Stomach smooth muscle (tissue), 2 donors: Measurements from ENCODE around the gene SPOCK1.

Experiments used
- H3K27ac ChIP-seq: one replicate; pipeline ENCODE4 v1.7.0; 2013; ENCODE audit warnings: mild to moderate bottlenecking, low read length, inconsistent platforms
- H3K27me3 ChIP-seq, 2 donors: one replicate each; pipeline ENCODE4 v1.7.0; 2013; ENCODE audit warnings: low read length in 2 of 2; ENCODE audit not compliant: insufficient read depth in 2 of 2, control insufficient read depth in 1 of 2
- H3K36me3 ChIP-seq, 2 donors: one replicate each; pipeline ENCODE4 v1.7.0; 2013; ENCODE audit warnings: low read length in 2 of 2; ENCODE audit not compliant: control insufficient read depth in 2 of 2, insufficient read depth in 2 of 2
- H3K4me1 ChIP-seq: one replicate; pipeline ENCODE4 v1.7.0; 2013; ENCODE audit warnings: low read length; ENCODE audit not compliant: control insufficient read depth, insufficient read depth
- H3K4me3 ChIP-seq, 2 donors: one replicate each; pipeline ENCODE4 v1.7.0; 2013; ENCODE audit warnings: low read length in 2 of 2
- H3K9ac ChIP-seq, 2 donors: one replicate each; pipeline ENCODE4 v1.7.0; 2013; ENCODE audit warnings: low read length in 2 of 2, mild to moderate bottlenecking in 1 of 2
- H3K9me3 ChIP-seq, 2 donors: one replicate each; pipeline ENCODE4 v1.7.0; 2013; ENCODE audit warnings: low read length in 2 of 2; ENCODE audit not compliant: control insufficient read depth in 2 of 2
- donor health status: healthy.
- donor health status: Pancreatic carcinoma.

SPOCK1 gene

DNA sequence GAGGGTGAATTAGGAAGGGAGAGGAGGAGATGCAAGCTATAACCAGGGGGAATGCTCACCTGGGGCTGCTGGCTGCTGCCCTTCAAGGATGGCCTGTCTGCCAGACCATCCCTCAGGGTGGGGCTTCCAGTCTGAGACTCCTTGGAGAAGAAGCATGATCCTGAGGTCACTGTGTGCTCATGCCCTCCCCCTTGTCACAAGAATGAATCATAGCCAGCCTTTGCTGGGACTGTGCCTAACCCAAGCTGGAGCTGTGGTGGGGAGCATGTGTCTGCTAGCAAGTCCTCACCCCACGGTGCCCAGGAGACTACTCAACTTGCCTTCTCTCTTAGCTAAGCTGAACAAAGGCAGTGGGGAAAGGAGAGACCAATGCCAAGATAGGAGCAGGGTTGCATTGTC is 463.6 kb downstream of the SPOCK1 start:
- Histone ChIP-seq H3K9me3 (no peaks in the 10 kb centered on the region), H3K27ac (no peak overlapping the region), H3K4me1 (no peaks in the 10 kb centered on the region), H3K9ac (no peak overlapping the region), H3K4me3 (no peak overlapping the region), H3K36me3 (no peaks in the 10 kb centered on the region), H3K27me3 (no peaks in the 10 kb centered on the region)

DNA sequence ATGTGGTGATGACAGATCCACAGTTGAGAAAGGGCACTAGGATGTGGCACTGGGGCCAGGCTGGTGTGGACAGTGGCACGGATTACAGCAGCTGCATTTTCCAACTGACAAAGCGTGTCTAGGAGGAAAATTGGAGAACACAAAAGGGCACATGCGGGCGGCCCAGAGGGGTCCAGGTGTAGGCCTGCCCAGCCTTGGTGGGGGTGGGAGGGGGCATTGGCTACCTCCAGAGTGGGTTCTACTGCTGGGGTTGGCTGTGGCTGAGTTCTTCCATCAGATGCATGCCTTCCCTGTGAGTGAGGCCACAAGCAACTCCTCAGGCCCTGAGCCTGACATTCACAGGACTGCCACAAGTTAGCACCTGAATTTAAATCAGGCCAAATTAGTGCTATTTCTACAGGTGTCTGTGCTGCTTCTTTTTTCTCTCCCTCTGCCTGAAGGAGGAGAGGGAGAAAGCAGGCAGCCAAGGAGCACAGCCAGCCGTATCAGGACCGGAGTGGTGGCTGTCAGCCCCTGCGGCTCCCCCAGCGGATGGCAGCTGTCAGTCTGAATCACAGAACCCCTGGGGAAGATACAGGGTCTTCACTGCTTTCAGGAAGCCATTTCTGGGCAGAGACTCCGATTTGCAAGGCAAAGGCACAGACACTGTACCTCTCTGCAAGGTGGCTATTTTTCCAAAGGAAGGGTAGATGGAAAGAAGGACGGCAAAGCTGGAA is 464.2 kb downstream of the SPOCK1 start:
- Histone ChIP-seq H3K9ac (no peak overlapping the region), H3K9me3 (no peaks in the 10 kb centered on the region), H3K4me1 (no peaks in the 10 kb centered on the region), H3K27ac (no peak overlapping the region), H3K27me3 (no peaks in the 10 kb centered on the region), H3K4me3 (no peak overlapping the region), H3K36me3 (no peaks in the 10 kb centered on the region)

DNA sequence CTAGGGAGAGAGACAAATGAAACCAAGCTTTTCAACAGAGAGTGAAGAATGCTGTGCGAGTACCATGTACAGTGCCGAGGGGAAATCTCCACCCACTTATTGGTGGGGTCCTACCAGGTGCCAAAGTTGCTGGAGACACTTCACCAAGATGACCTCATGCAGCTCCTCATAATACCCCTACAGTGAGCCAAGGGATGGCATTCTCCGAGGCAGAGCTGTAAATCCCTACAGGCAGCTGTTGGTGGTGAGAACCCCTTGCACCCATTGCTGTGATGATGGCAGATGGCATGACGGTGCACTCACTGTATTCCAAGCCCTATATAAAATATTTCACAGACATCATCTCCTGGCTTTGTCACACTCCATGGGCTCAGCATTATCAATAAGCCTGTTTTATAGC is 464.9 kb downstream of the SPOCK1 start:
- H3K27ac ChIP-seq: no peak overlapping the region
- no peaks in the 10 kb centered on the region for H3K4me1 ChIP-seq
- no peaks in the 10 kb centered on the region for H3K27me3 ChIP-seq
- no peaks in the 10 kb centered on the region for H3K9me3 ChIP-seq
- no peaks in the 10 kb centered on the region for H3K36me3 ChIP-seq
- H3K4me3 ChIP-seq: no peak overlapping the region
- no peak overlapping the region for H3K9ac ChIP-seq

DNA sequence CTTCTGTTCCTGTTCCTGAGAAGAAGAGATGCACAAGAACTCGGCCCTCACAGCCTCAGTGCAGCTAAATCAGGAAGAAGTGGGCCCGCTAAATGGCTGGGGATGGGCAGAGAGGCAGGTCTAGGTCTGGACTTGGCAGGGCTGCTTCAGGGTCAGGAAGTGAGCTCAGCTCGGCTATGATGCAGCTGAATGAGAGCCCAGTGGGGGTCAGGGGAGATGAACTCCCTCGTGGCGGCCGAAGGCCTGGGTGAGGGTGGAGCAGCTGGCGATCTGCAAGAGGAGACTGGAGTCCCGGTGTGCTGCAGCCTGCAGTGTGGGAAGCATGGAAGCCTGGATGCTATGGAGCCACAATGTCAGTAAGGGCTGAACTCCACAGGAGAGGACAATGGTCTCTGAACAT is 466.2 kb downstream of the SPOCK1 start:
- Histone ChIP-seq H3K36me3 (no peaks in the 10 kb centered on the region), H3K27me3 (no peaks in the 10 kb centered on the region), H3K9me3 (no peaks in the 10 kb centered on the region), H3K27ac (no peak overlapping the region), H3K9ac (no peak overlapping the region), H3K4me3 (no peak overlapping the region), H3K4me1 (no peaks in the 10 kb centered on the region)

DNA sequence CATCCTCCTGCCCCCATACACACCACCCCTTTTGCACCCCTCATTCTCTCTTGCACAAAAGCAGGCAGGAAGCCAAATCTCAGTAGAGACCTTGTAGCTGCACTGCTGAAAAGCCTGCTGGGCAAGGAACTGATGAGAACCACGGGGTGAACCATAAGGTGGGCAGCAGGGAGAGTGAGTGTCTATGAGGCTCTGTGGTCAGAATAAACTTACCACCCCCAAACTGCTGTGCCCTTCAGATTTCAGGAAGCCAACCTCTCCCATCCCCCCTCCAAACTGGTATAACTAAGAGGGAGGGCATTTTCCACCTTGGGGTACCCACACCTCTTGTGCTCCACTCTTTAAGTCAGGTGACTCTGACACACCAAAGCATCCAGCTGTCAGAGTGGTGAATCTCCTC is 471.4 kb downstream of the SPOCK1 start:
- Histone ChIP-seq H3K27ac (no peak overlapping the region), H3K4me3 (no peak overlapping the region), H3K27me3 (no peaks in the 10 kb centered on the region), H3K9me3 (no peaks in the 10 kb centered on the region), H3K4me1 (no peaks in the 10 kb centered on the region), H3K36me3 (no peaks in the 10 kb centered on the region), H3K9ac (no peak overlapping the region)

DNA sequence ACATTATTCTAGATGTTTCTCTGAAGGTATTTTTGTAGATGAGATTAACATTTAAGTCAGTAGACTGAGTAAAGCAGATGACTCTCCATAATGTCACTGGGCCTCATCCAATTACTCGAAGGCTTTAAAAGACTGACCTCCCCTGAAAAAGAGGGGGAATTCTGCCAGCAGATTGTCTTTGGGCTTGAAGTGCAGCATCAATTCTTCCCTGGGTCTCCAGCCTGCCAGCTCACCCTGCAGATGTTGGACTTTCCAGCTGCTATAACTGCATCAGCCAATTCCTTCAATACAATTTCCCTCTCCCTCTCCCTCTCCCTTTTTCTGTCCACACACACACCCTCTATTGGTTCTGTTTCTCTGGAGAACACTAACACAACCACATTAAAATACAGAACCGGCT is 472.8 kb downstream of the SPOCK1 start:
- Histone ChIP-seq H3K4me1 (no peaks in the 10 kb centered on the region), H3K27me3 (no peaks in the 10 kb centered on the region)

DNA sequence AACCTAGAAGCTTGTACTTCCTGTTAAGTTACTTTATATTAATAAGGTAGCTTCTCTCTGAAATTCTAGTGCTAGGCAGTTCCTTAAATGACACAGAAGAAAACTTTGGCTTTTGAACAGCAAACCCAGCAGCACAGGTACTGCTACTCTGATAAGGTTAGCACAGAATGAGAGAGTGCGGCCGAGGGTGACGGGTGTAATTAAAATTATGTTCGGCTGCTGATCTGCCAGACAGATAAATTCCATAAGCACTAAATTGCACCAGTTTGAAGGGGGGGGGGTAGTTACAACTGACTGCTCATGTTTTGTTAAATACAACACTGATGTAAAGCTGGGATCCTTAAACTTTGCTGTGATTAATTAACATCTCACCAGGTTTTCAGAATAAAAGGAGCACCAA is 475.1 kb downstream of the SPOCK1 start:
- Histone ChIP-seq H3K27me3 (no peaks in the 10 kb centered on the region), H3K4me1 (no peaks in the 10 kb centered on the region)

More for the DNA sequence above, 472.8 kb downstream of the SPOCK1 start:
- no peaks in the 10 kb centered on the region for H3K9me3 ChIP-seq
- no peaks in the 10 kb centered on the region for H3K36me3 ChIP-seq
- no peak overlapping the region for H3K27ac ChIP-seq
- H3K9ac ChIP-seq: no peak overlapping the region
- H3K4me3 ChIP-seq: no peak overlapping the region

DNA sequence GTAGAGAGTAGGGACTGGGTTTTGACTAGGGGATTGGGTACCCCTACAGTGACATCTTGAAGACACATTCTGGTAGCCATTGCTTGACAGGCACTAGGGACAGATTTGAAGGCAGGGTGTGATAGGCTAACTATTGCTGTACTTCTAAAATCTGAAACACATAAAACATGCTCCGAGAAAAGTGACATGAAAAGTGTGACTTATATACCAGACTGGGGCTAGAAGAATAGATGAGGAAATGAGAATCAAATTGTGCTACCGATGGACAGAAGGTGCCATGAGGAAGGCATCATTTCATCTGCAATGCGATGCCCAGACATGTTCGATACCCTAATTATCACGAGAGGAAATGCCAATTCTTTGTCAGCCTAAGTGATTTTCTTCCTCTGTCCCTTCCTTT is 475.8 kb downstream of the SPOCK1 start:
- H3K27me3 ChIP-seq: no peaks in the 10 kb centered on the region
- no peak overlapping the region for H3K9ac ChIP-seq
- no peaks in the 10 kb centered on the region for H3K36me3 ChIP-seq
- H3K27ac ChIP-seq: no peak overlapping the region
- no peaks in the 10 kb centered on the region for H3K9me3 ChIP-seq
- no peaks in the 10 kb centered on the region for H3K4me1 ChIP-seq
- H3K4me3 ChIP-seq: no peak overlapping the region

More for the DNA sequence above, 475.1 kb downstream of the SPOCK1 start:
- H3K36me3 ChIP-seq: no peaks in the 10 kb centered on the region
- H3K27ac ChIP-seq: no peak overlapping the region
- no peak overlapping the region for H3K9ac ChIP-seq
- no peaks in the 10 kb centered on the region for H3K9me3 ChIP-seq
- H3K4me3 ChIP-seq: no peak overlapping the region

DNA sequence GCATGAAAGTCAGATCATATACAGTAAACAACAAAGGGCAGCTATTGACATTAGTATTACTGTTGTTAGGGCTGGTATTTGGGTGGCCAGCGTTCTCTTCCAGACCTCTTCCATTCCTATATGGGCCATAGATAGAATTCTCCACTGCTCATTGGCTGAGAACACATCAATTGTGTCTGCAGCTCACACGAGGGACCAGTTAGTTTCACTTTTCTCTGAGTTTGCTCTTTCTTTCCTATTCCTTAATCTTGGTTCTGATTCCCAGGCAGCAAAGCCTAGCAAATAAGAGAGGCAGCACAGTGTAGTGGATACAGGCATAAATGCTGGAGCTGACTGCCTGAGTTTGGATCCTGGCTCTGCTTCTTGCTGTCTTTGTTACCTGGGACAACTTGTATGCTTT is 476.4 kb downstream of the SPOCK1 start:
- H3K4me3 ChIP-seq: no peak overlapping the region
- H3K36me3 ChIP-seq: no peaks in the 10 kb centered on the region
- no peak overlapping the region for H3K9ac ChIP-seq
- H3K9me3 ChIP-seq: no peaks in the 10 kb centered on the region
- no peak overlapping the region for H3K27ac ChIP-seq
- H3K27me3 ChIP-seq: no peaks in the 10 kb centered on the region
- H3K4me1 ChIP-seq: no peaks in the 10 kb centered on the region

DNA sequence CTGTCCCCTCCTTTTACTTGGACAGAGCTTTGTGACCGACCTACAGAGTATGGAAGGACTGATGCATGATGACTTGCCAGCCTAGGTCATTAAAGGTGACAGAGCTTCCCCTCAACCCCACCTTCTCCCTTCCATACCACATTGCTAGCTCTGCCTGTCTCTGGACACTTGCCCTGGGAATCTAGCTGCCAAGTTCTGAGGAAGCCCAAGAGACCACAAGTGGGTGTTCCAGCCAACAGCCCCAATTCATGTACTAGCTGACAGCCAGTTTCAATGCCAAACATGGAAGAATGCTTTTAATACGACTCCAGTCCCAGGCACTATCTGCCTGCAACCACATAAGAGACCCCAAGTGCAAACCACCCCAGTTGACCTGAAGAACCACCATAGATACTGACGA is 477.1 kb downstream of the SPOCK1 start:
- no peak overlapping the region for H3K4me3 ChIP-seq
- no peaks in the 10 kb centered on the region for H3K9me3 ChIP-seq
- no peaks in the 10 kb centered on the region for H3K27me3 ChIP-seq
- H3K4me1 ChIP-seq: no peaks in the 10 kb centered on the region
- no peak overlapping the region for H3K9ac ChIP-seq
- H3K27ac ChIP-seq: no peak overlapping the region
- no peaks in the 10 kb centered on the region for H3K36me3 ChIP-seq

DNA sequence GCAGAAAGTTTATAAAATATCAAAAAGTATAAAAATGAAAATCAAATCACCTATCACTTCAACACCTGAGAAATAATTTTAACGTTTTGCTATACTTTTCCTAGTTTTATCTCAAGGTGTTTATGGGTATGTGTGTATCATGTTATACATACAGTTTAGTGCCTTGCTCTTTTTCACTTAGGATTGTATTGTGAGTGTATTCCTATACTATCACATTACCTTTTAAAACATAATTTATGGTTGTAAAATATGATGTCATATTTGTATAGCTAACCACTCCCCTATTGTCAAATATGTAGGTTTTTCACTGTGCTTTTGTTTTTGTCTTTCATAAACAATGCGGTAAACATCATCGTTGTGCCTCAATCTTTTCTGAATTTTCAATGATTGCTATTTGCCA is 479.9 kb downstream of the SPOCK1 start:
- Histone ChIP-seq H3K27ac (no peak overlapping the region), H3K4me1 (no peaks in the 10 kb centered on the region), H3K4me3 (no peak overlapping the region), H3K9ac (no peak overlapping the region), H3K27me3 (no peaks in the 10 kb centered on the region), H3K36me3 (no peaks in the 10 kb centered on the region), H3K9me3 (no peaks in the 10 kb centered on the region)
